Pancreas (tissue), 10 donors: Measurements from ENCODE around the gene CX3CL1. TPM values are rescaled to one million over a fixed set of nuclear protein-coding genes. Genes with fewer than 3 reads are reported as not detected.

ENCODE experiments used
- ATAC-seq, 4 donors: fragments of 200-7000 bp; cut with Tn5 transposase; one replicate each; pipeline versions ENCODE4 v1.8.0 to v1.9.1; 2020; ENCODE audit warnings: mild to moderate bottlenecking in 4 of 4, moderate library complexity in 4 of 4
- DNase-seq, 6 donors: peaks; one replicate each; pipeline ENCODE4 v3.0.0-alpha.2; 2020
- FAIRE-seq: peaks from 2 replicates; lab custom pipeline; 2012; peaks lifted over from hg19 to GRCh38; lab: Jason Lieb, UNC
- H3K27ac ChIP-seq, 4 donors: fragments of 200-600 bp; sonication (generic); 1 replicate in 3 of 4; 2 replicates in 1 of 4; pipeline versions ENCODE4 v1.5.0 to v1.8.0; 2020
- H3K27me3 ChIP-seq, 4 donors: fragments of 200-600 bp; one replicate each; pipeline ENCODE4 v1.8.0; 2021
- H3K36me3 ChIP-seq, 3 donors: fragments of 200-600 bp; sonication (generic) in 1 of 3; one replicate each; pipeline versions ENCODE4 v1.5.0 to v1.8.0; 2020 to 2021
- H3K4me1 ChIP-seq, 3 donors: fragments of 200-600 bp; one replicate each; pipeline ENCODE4 v1.8.0; 2021
- H3K4me3 ChIP-seq, 4 donors: fragments of 200-600 bp; sonication (generic) in 2 of 4; one replicate each; pipeline versions ENCODE4 v1.5.0 to v1.8.0; 2020 to 2021
- H3K9me3 ChIP-seq, 4 donors: fragments of 200-600 bp; one replicate each; pipeline ENCODE4 v1.8.0; 2021
- CTCF ChIP-seq, 4 donors: fragments of 200-600 bp; sonication (generic) in 3 of 4; IDR thresholded peaks; one replicate each; pipeline versions ENCODE4 v1.5.0 to v1.8.0; 2021; ENCODE audit warnings: antibody characterized with exemption in 4 of 4
- WGBS, 2 donors: extraction: QIAGEN DNeasy Blood & Tissue Kit; methylation state at CpG; one replicate each; pipeline ENCODE4 v1.1.7; 2013; 5-methylcytosine and 5-hydroxymethylcytosine counted together
- intact Hi-C, 3 donors: fragments of 100-400 bp; cut with DNase I; formaldehyde crosslinking; loops; one replicate each; pipeline versions ENCODE4 v1.11.1 to v1.14.2; 2022
- polyA plus RNA-seq, 2 donors: library from polyadenylated mRNA; stranded (reverse); fragments of 200-250 nt; gene quantifications; one replicate each; pipeline ENCODE4 v1.2.3, GENCODE V29; 2013
- total RNA-seq, 6 donors: library from RNA; stranded (reverse); fragmentation: NEBNext Ultra II Directional in 4 of 6; extraction: Animal tissue kit (Norgen Biotek cat#: 25700) in 4 of 6; gene quantifications; one replicate each; pipeline versions ENCODE4 v1.2.1 to v1.2.4, GENCODE V29; 2021 to 2023
- donor health status: healthy with polysubstance abuse.
- donor health status: DM: no; HTN: no; CAD: no; lungs with moderate emphysema.
- donor health status: DM: no; HTN: no; CAD: no.
- donor health status: control.
- donor health status: control.
- donor health status: Bipolar disorder and iron deficiency.
- donor health status: DM: yes; HTN: yes; CAD: no.
- donor health status: DM: no; HTN: no; CAD: no.
- donor health status: DM: no; HTN: no; CAD: no.
- donor health status: DM: yes; HTN: yes; CAD: no.

Gene CX3CL1
- total and polyA plus RNA-seq, 8 donors = 4.6 to 21.3 (median 7.4) TPM

- 78 to 93% methylated on average over 4 of the region's 4 CpGs for WGBS, 2 donors
- no peak overlapping the region for H3K27ac ChIP-seq
- H3K36me3 ChIP-seq = no peaks in the 10 kb centered on the region
- FAIRE-seq = no peak
- DNase-seq = no peak
- H3K27me3 ChIP-seq = no peaks in the 10 kb centered on the region
- peaks cover 0 to 3% (median 3%) of the 10 kb centered on the region in 3 donors for H3K4me1 ChIP-seq
- no peak overlapping the region for H3K4me3 ChIP-seq
- no peaks in the 10 kb centered on the region for H3K9me3 ChIP-seq
- no peak for ATAC-seq
- TF ChIP-seq CTCF (IDR thresholded peaks at IDR 0.05) = no peak
- intact Hi-C loops = no loop called here
Measured at GRCh38 chr16:57356547-57356946, 15.7 kb upstream of the CX3CL1 start.

GRCh38 chr16:57357330-57358085 lies 14.8 kb upstream of the CX3CL1 start:
- peak in 1 of 4 donors; percentile 44 for ATAC-seq
- TF ChIP-seq CTCF (IDR thresholded peaks at IDR 0.05) = no peak
- Histone ChIP-seq H3K36me3 (no peaks in the 10 kb centered on the region), H3K27me3 (no peaks in the 10 kb centered on the region), H3K27ac (no peak overlapping the region), H3K4me3 (no peak overlapping the region), H3K4me1 (peaks cover 0 to 7% (median 7%) of the 10 kb centered on the region in 3 donors), H3K9me3 (no peaks in the 10 kb centered on the region)
- no peak for DNase-seq
- WGBS, 2 donors = 81 to 91% methylated on average over 9 of the region's 9 CpGs
- intact Hi-C loops = no loop called here
- FAIRE-seq = no peak

- Histone ChIP-seq H3K27ac (no peak overlapping the region), H3K36me3 (no peaks in the 10 kb centered on the region), H3K4me1 (peaks cover 0 to 7% (median 7%) of the 10 kb centered on the region in 3 donors), H3K9me3 (no peaks in the 10 kb centered on the region), H3K4me3 (no peak overlapping the region), H3K27me3 (no peaks in the 10 kb centered on the region)
- intact Hi-C loops = no loop called here
- no peak for TF ChIP-seq CTCF (IDR thresholded peaks at IDR 0.05)
- FAIRE-seq = no peak
- no peak for ATAC-seq
- DNase-seq = no peak
- WGBS, 2 donors = 83 to 94% methylated on average over 7 of the region's 7 CpGs
Measured at GRCh38 chr16:57358086-57358420, 14.2 kb upstream of the CX3CL1 start.

- H3K27ac ChIP-seq = no peak within 1 kb of the TSS
- no peaks in the 10 kb centered on the region for H3K9me3 ChIP-seq
- DNase-seq (no peak), ATAC-seq (no peak), FAIRE-seq (no peak)
- no peaks in the 10 kb centered on the region for H3K27me3 ChIP-seq
- H3K4me3 ChIP-seq = no peak within 1 kb of the TSS
- intact Hi-C loops = no loop called here
- no peaks in the 10 kb centered on the region for H3K36me3 ChIP-seq
- WGBS, 2 donors = 86 to 93% methylated on average over 9 of the region's 9 CpGs
- H3K4me1 ChIP-seq = peaks cover 0 to 7% (median 7%) of the 10 kb centered on the region in 3 donors
- TF ChIP-seq CTCF (IDR thresholded peaks at IDR 0.05) = no peak
Measured at GRCh38 chr16:57358527-57359095, 13.7 kb upstream of the CX3CL1 start, which contains the start of gene CCL22. Gene CCL22, plus strand, starts transcription at chr16:57358783. Its CDS starts 34 bp downstream, at chr16:57358817.
